HepG2 (cell line): ENCODE measurements around the gene PLA2R1. TPM values are rescaled to one million over a fixed set of nuclear protein-coding genes. Genes with fewer than 3 reads are reported as not detected.

Experiments
- ATAC-seq: fragments of 200-7000 bp; cut with Tn5 transposase; 3 replicates; pipeline ENCODE4 v1.9.1; 2020; ENCODE audit warnings: mild to moderate bottlenecking, moderate library complexity
- BruUV-seq: library from RNA; stranded (reverse); fragments of 400-500 nt; replicated peaks from 2 replicates; lab custom pipeline; 2021; lab: Mats Ljungman, UMichigan
- CTCF ChIA-PET: fragments of 300-600 bp; formaldehyde crosslinking; extraction: SDS; loops from one replicate; lab custom pipeline; 2021; ENCODE audit warnings: low total read pairs, inconsistent platforms, low intra/inter-chr PET ratio; lab: Yijun Ruan, JAX
- POLR2A ChIA-PET: fragments of 350-600 bp; sonication (Branson Sonifier 250); formaldehyde crosslinking; loops from one replicate; lab custom pipeline; 2020; ENCODE audit warnings: antibody characterized with exemption, inconsistent platforms; lab: Yijun Ruan, JAX
- DNase-seq: peaks from one replicate; pipeline ENCODE4 v3.0.0-alpha.2; 2015; ENCODE audit warnings: low spot score
- FAIRE-seq: peaks from 3 replicates; lab custom pipeline; 2011; peaks lifted over from hg19 to GRCh38; lab: Jason Lieb, UNC
- H2AFZ ChIP-seq: one replicate; pipeline ENCODE4 v1.6.1; 2011; ENCODE audit warnings: low read length, inconsistent platforms
- H3K27ac ChIP-seq: fragments of 300-600 bp; 3 replicates; pipeline ENCODE4 v1.8.0; 2011; ENCODE audit warnings: mixed run types, mild to moderate bottlenecking, mixed read lengths, low read length, inconsistent platforms; ENCODE audit not compliant: insufficient read depth; ENCODE audit errors: extremely low read length
- H3K27me3 ChIP-seq, 2 experiments: fragments of 200-600 bp in 1 of 2; 2 replicates in 1 of 2; 3 replicates in 1 of 2; pipeline versions ENCODE4 v1.6.0 to v1.8.0; 2011; ENCODE audit warnings: low read length in 2 of 2, mild to moderate bottlenecking in 2 of 2, moderate library complexity in 2 of 2, inconsistent platforms in 1 of 2; ENCODE audit not compliant: insufficient read depth in 2 of 2, control insufficient read depth in 1 of 2
- H3K36me3 ChIP-seq, 2 experiments: fragments of 200-600 bp in 1 of 2; replicated peaks in 1 of 2; 2 replicates in 1 of 2; 3 replicates in 1 of 2; pipeline versions ENCODE4 v1.5.1 to v1.8.0; 2011; ENCODE audit warnings: low read length in 2 of 2, inconsistent platforms in 1 of 2; ENCODE audit not compliant: insufficient read depth in 2 of 2, control insufficient read depth in 1 of 2
- H3K4me1 ChIP-seq: 2 replicates; pipeline ENCODE4 v1.5.1; 2012; ENCODE audit warnings: low read length, inconsistent platforms; ENCODE audit not compliant: insufficient read depth
- H3K4me2 ChIP-seq: 2 replicates; pipeline ENCODE4 v1.6.0; 2011; ENCODE audit warnings: low read depth, low read length, inconsistent platforms
- H3K4me3 ChIP-seq, 3 experiments: fragments of 200-600 bp in 1 of 3; sonication (generic), shearing (Covaris generic) in 1 of 3; replicated peaks in 1 of 3; 2 replicates each; pipeline ENCODE4 v1.5.1; 2011 to 2016; ENCODE audit warnings: low read length in 3 of 3, inconsistent platforms in 2 of 3, low read depth in 2 of 3, mild to moderate bottlenecking in 2 of 3, control low read depth in 1 of 3, mixed read lengths in 1 of 3; ENCODE audit not compliant: insufficient read depth in 1 of 3
- H3K79me2 ChIP-seq: one replicate; pipeline ENCODE4 v1.6.1; 2011; ENCODE audit warnings: low read length, inconsistent platforms; ENCODE audit not compliant: insufficient read depth
- H3K9ac ChIP-seq: 2 replicates; pipeline ENCODE4 v1.6.0; 2011; ENCODE audit warnings: mild to moderate bottlenecking, low read depth, low read length, inconsistent platforms; ENCODE audit not compliant: insufficient read depth
- H3K9me3 ChIP-seq: 2 replicates; pipeline ENCODE4 v1.5.1; 2012; ENCODE audit warnings: mild to moderate bottlenecking, low read length
- H4K20me1 ChIP-seq: 2 replicates; pipeline ENCODE4 v1.6.0; 2011; ENCODE audit warnings: inconsistent platforms, mild to moderate bottlenecking, low read length, moderate library complexity; ENCODE audit not compliant: insufficient read depth
- BRD4 ChIP-seq: sonication (generic); formaldehyde crosslinking; IDR thresholded peaks from 2 replicates; pipeline ENCODE4 v1.4.0; 2020; ENCODE audit warnings: missing genetic modification reagents
- HNF4G ChIP-seq, 2 experiments: sonication (generic) in 1 of 2; formaldehyde crosslinking in 1 of 2; IDR thresholded peaks; 2 replicates each; pipeline versions ENCODE4 v1.4.0 to v1.6.1; 2011 to 2020; ENCODE audit warnings: borderline replicate concordance in 2 of 2, low read depth in 2 of 2, mild to moderate bottlenecking in 2 of 2, low read length in 1 of 2, missing genetic modification reagents in 1 of 2, moderate library complexity in 1 of 2
- SKIL ChIP-seq: sonication (generic); formaldehyde crosslinking; IDR thresholded peaks from 2 replicates; pipeline ENCODE4 v1.8.0; 2022; ENCODE audit warnings: missing genetic modification reagents, mild to moderate bottlenecking, moderate library complexity, borderline replicate concordance
- SMARCE1 ChIP-seq: fragments of 450-650 bp; IDR thresholded peaks from 2 replicates; pipeline ENCODE4 v1.6.1; 2017; ENCODE audit warnings: borderline replicate concordance
- ZBTB34 ChIP-seq: sonication (generic); formaldehyde crosslinking; IDR thresholded peaks from 2 replicates; pipeline ENCODE4 v1.8.0; 2022; ENCODE audit warnings: mild to moderate bottlenecking, missing genetic modification reagents
- ZBTB42 ChIP-seq: sonication (generic); formaldehyde crosslinking; IDR thresholded peaks from 2 replicates; pipeline ENCODE4 v1.5.0; 2020; ENCODE audit warnings: mild to moderate bottlenecking, missing genetic modification reagents
- ZNF10 ChIP-seq: sonication (generic); formaldehyde crosslinking; IDR thresholded peaks from 2 replicates; pipeline ENCODE4 v1.4.0; 2020; ENCODE audit warnings: mild to moderate bottlenecking, low read depth, missing genetic modification reagents, borderline replicate concordance
- ZNF121 ChIP-seq: sonication (generic); formaldehyde crosslinking; IDR thresholded peaks from 2 replicates; pipeline ENCODE4 v1.5.0; 2020; ENCODE audit warnings: mild to moderate bottlenecking, missing genetic modification reagents
- ZNF572 ChIP-seq: sonication (generic); formaldehyde crosslinking; IDR thresholded peaks from 2 replicates; pipeline ENCODE4 v1.5.1; 2020; ENCODE audit warnings: mild to moderate bottlenecking, missing genetic modification reagents
- ZNF766 ChIP-seq: sonication (generic); formaldehyde crosslinking; IDR thresholded peaks from 2 replicates; pipeline ENCODE4 v1.5.0; 2020; ENCODE audit warnings: missing genetic modification reagents, borderline replicate concordance
- WGBS: methylation state at CpG from one replicate; pipeline ENCODE4 v1.1.6; 2017; ENCODE audit warnings: low lambda C conversion rate; 5-methylcytosine and 5-hydroxymethylcytosine counted together
- in situ Hi-C: cut with HindIII; loops from 2 replicates; pipeline ENCODE4 v1.10.0; 2017; ENCODE audit warnings: low pct_unique_long_range_greater_than_20kb; ENCODE audit not compliant: extremely low pct_ligation_motif_present
- intact Hi-C: fragments of 100-400 bp; cut with micrococcal nuclease; formaldehyde crosslinking; loops from one replicate; pipeline ENCODE4 v1.10.0; 2022; ENCODE audit not compliant: unreplicated experiment
- polyA plus RNA-seq, 8 experiments: library from polyadenylated mRNA; depleted of rRNA in 3 of 8; stranded (reverse) in 7 of 8; unstranded in 1 of 8; fragments of >200 nt; fragmentation: Illumina TruSeq in 4 of 8; extraction: Trizol in 4 of 8; gene quantifications; 2 replicates each; pipeline versions ENCODE4 v1.2.1 to v1.2.3, GENCODE V29; 2011 to 2016; ENCODE audit warnings: low read depth in 4 of 8, missing spikeins in 1 of 8, mixed read lengths in 1 of 8; ENCODE audit not compliant: insufficient read depth in 1 of 8
- total RNA-seq, 5 experiments: library from RNA; depleted of rRNA; stranded (reverse); fragments of >200 nt; fragmentation: Illumina TruSeq; extraction: Trizol; gene quantifications; 2 replicates each; pipeline ENCODE4 v1.2.3, GENCODE V29; 2016; ENCODE audit warnings: low read depth in 1 of 5

Gene PLA2R1
- total and polyA plus RNA-seq, 2 of the 13 experiments (the other 11 are each of a cell fraction or from before 2014, with no cell fraction given), result not detected

GRCh38 chr2:160085662-160086061, 23.2 kb upstream of the PLA2R1 start:
- 12% methylated on average over 3 of the region's 3 CpGs for WGBS
- Histone ChIP-seq H3K27ac (no peak overlapping the region), H3K4me2 (no peak overlapping the region), H3K9me3 (peaks cover 46% of the 10 kb centered on the region), H3K9ac (no peak overlapping the region), H3K4me1 (no peaks in the 10 kb centered on the region), H3K4me3 (no peak overlapping the region), H3K27me3 (no peaks in the 10 kb centered on the region; a peak in 1 of 5 replicates), H2AFZ (no peak overlapping the region), H3K36me3 (no peaks in the 10 kb centered on the region)
- DNase-seq (no peak), ATAC-seq (peak; percentile 28; the same call in 1 of the 3 replicates)
- ChIA-PET POLR2A (no interaction called here), CTCF (no interaction called here)
- intact Hi-C loops (no loop called here), in situ Hi-C loops (no loop called here)
- BruUV-seq, result no TSS peak
- TF ChIP-seq BRD4 (no peak), ZNF121 (no peak), SKIL (no peak), SMARCE1 (no peak), HNF4G (IDR thresholded peaks at IDR 0.05; ENCODE audit: borderline replicate concordance, low read depth, low read length) (no peak), HNF4G (CRISPR knock-in tag; IDR thresholded peaks at IDR 0.05; ENCODE audit: borderline replicate concordance, low read depth) (no peak), ZNF766 (no peak), ZBTB34 (no peak), ZNF10 (no peak), ZNF572 (CRISPR knock-in tag) (no peak), ZBTB42 (no peak)
- TF ChIP-seq, all 625 proteins: peak for 0
- Histone ChIP-seq H3K79me2 (no peaks in the 10 kb centered on the region), H4K20me1 (no peaks in the 10 kb centered on the region)
- FAIRE-seq, result no peak
